Retina (tissue), 1 donor: ENCODE measurements around the gene DTX3.
A peak's percentile ranks its signal among the peaks of the same experiment; 100 is the strongest.

Experiments used
- DNase-seq: peaks from one replicate; pipeline ENCODE4 v3.0.0-alpha.2; 2016

DTX3 gene

GRCh38 chr12:57620936-57621496, 16.4 kb downstream of the DTX3 start:
- DNase-seq: peak; percentile 60

- DNase-seq: peak; percentile 89
These were observed 17.1 kb downstream of the DTX3 start for GRCh38 chr12:57621497-57622292.

- DNase-seq: no peak
These were observed 17.9 kb downstream of the DTX3 start for GRCh38 chr12:57622293-57623245.

GRCh38 chr12:57623385-57623784, 18.8 kb downstream of the DTX3 start:
- DNase-seq: no peak

GRCh38 chr12:57623811-57624390, 19.3 kb downstream of the DTX3 start:
- DNase-seq: no peak

- DNase-seq: no peak
These were observed 20.0 kb downstream of the DTX3 start for GRCh38 chr12:57624441-57625220.

GRCh38 chr12:57625261-57626032, 20.8 kb downstream of the DTX3 start:
- DNase-seq: no peak

GRCh38 chr12:57626111-57626920, 21.7 kb downstream of the DTX3 start:
- no peak for DNase-seq

- no peak for DNase-seq
These were observed 22.4 kb downstream of the DTX3 start for GRCh38 chr12:57626921-57627445.

- peak; percentile 63 for DNase-seq
These were observed 23.1 kb downstream of the DTX3 start for GRCh38 chr12:57627501-57628279.

- peak; percentile 4 for DNase-seq
These were observed 23.9 kb downstream of the DTX3 start for GRCh38 chr12:57628280-57629191.

GRCh38 chr12:57629897-57630471, 25.4 kb downstream of the DTX3 start:
- DNase-seq: no peak

- DNase-seq: no peak
These were observed 26.3 kb downstream of the DTX3 start for GRCh38 chr12:57630891-57631433.

GRCh38 chr12:57631566-57632072, 27.0 kb downstream of the DTX3 start:
- no peak for DNase-seq

GRCh38 chr12:57632073-57632957, 27.7 kb downstream of the DTX3 start:
- DNase-seq: peak; percentile 79
